GM23338 (cell line): ENCODE measurements around the gene RIBC2. TPM values are rescaled to one million over a fixed set of nuclear protein-coding genes. Genes with fewer than 3 reads are reported as not detected.

Source experiments
- ATAC-seq: fragments of 200-7000 bp; cut with Tn5 transposase; 3 replicates; pipeline ENCODE4 v1.9.1; 2020
- DNase-seq: peaks from one replicate; pipeline ENCODE4 v3.0.0-alpha.2; 2015; ENCODE audit warnings: low spot score
- H2AFZ ChIP-seq: fragments of 200-600 bp; sonication (generic); 2 replicates; pipeline ENCODE4 v1.8.0; 2016; ENCODE audit warnings: antibody characterized with exemption, mild to moderate bottlenecking, moderate library complexity
- H3F3A ChIP-seq: fragments of 200-600 bp; sonication (generic); replicated peaks from 2 replicates; pipeline ENCODE4 v1.8.0; 2017; ENCODE audit warnings: antibody characterized with exemption, mixed run types, low read depth
- H3K27ac ChIP-seq: fragments of 200-600 bp; sonication (generic); 2 replicates; pipeline ENCODE4 v1.6.1; 2016; ENCODE audit warnings: low read depth
- H3K27me3 ChIP-seq: fragments of 200-600 bp; sonication (generic); 2 replicates; pipeline ENCODE4 v1.8.0; 2016; ENCODE audit warnings: mild to moderate bottlenecking, mixed run types, moderate library complexity; ENCODE audit not compliant: insufficient read depth
- H3K36me3 ChIP-seq: fragments of 200-600 bp; sonication (generic); 2 replicates; pipeline ENCODE4 v1.8.0; 2016; ENCODE audit warnings: mild to moderate bottlenecking; ENCODE audit not compliant: insufficient read depth
- H3K4me1 ChIP-seq: fragments of 200-600 bp; sonication (generic); 2 replicates; pipeline ENCODE4 v1.8.0; 2016; ENCODE audit warnings: mild to moderate bottlenecking, moderate library complexity; ENCODE audit not compliant: insufficient read depth
- H3K4me2 ChIP-seq: fragments of 200-600 bp; sonication (generic); 2 replicates; pipeline ENCODE4 v1.7.1; 2017; ENCODE audit warnings: mixed run types
- H3K4me3 ChIP-seq: fragments of 200-600 bp; sonication (generic); 2 replicates; pipeline ENCODE4 v1.6.1; 2016; ENCODE audit warnings: mixed run types
- H3K79me2 ChIP-seq: fragments of 200-600 bp; sonication (generic); replicated peaks from 2 replicates; pipeline ENCODE4 v1.8.0; 2017; ENCODE audit warnings: mild to moderate bottlenecking; ENCODE audit not compliant: insufficient read depth
- H3K9me2 ChIP-seq: fragments of 200-600 bp; sonication (generic); 2 replicates; pipeline ENCODE4 v1.8.0; 2017; ENCODE audit not compliant: insufficient read depth
- H4K20me1 ChIP-seq: fragments of 200-600 bp; sonication (generic); replicated peaks from 2 replicates; pipeline ENCODE4 v1.8.0; 2017; ENCODE audit warnings: mild to moderate bottlenecking; ENCODE audit not compliant: insufficient read depth
- H3K27ac Mint-ChIP-seq: 2 replicates; pipeline ENCODE4 v1.8.0; 2020; ENCODE audit warnings: inconsistent platforms, mild to moderate bottlenecking, moderate library complexity, mixed read lengths
- H3K27me3 Mint-ChIP-seq: 3 replicates; pipeline ENCODE4 v1.8.0; 2022; ENCODE audit warnings: low read depth, mild to moderate bottlenecking, moderate library complexity, mixed read lengths, inconsistent platforms; ENCODE audit not compliant: insufficient read depth, poor library complexity
- H3K36me3 Mint-ChIP-seq: 3 replicates; pipeline ENCODE4 v1.8.0; 2021; ENCODE audit warnings: low read depth, mild to moderate bottlenecking, inconsistent platforms, moderate library complexity, mixed read lengths
- H3K4me1 Mint-ChIP-seq: 3 replicates; pipeline ENCODE4 v1.8.0; 2020; ENCODE audit warnings: mild to moderate bottlenecking, inconsistent platforms, mixed read lengths
- H3K4me3 Mint-ChIP-seq: 3 replicates; pipeline ENCODE4 v1.8.0; 2021; ENCODE audit warnings: moderate library complexity, mild to moderate bottlenecking, inconsistent platforms, mixed read lengths
- H3K9me3 Mint-ChIP-seq: 3 replicates; pipeline ENCODE4 v1.8.0; 2020; ENCODE audit warnings: moderate library complexity, mild to moderate bottlenecking, inconsistent platforms, mixed read lengths
- EZH2 ChIP-seq: fragments of 200-600 bp; sonication (generic); IDR thresholded peaks from one replicate; pipeline ENCODE4 v1.8.0; 2017; ENCODE audit warnings: antibody characterized with exemption, mild to moderate bottlenecking, low read depth; ENCODE audit not compliant: unreplicated experiment
- EZH2phosphoT487 ChIP-seq: fragments of 200-600 bp; sonication (generic); IDR thresholded peaks from one replicate; pipeline ENCODE4 v1.8.1; 2018; ENCODE audit warnings: antibody characterized with exemption; ENCODE audit not compliant: unreplicated experiment
- JUNB ChIP-seq: IDR thresholded peaks from one replicate; pipeline ENCODE4 v1.6.1; 2016; ENCODE audit warnings: antibody characterized with exemption; ENCODE audit not compliant: unreplicated experiment
- NANOG ChIP-seq: IDR thresholded peaks from 2 replicates; pipeline ENCODE4 v1.6.1; 2016; ENCODE audit warnings: antibody characterized with exemption, borderline replicate concordance
- POLR2AphosphoS5 ChIP-seq: IDR thresholded peaks from 2 replicates; pipeline ENCODE4 v1.6.1; 2016; ENCODE audit warnings: antibody characterized with exemption, low read depth
- polyA plus RNA-seq: library from polyadenylated mRNA; unstranded; fragments of >200 nt; fragmentation: Nextera tagmentation; extraction: Ambion mirVana; gene quantifications from 2 replicates; pipeline ENCODE4 v1.2.1, GENCODE V29; 2016
- total RNA-seq: library from RNA; depleted of rRNA; stranded (reverse); fragments of >200 nt; shearing (Covaris generic); gene quantifications from 2 replicates; pipeline ENCODE4 v1.2.3, GENCODE V29; 2014
- TF ChIP-seq, protein P1 (sequence below): IDR thresholded peaks from one replicate; pipeline ENCODE4 v1.6.1; 2018; ENCODE audit warnings: antibody characterized with exemption; ENCODE audit not compliant: unreplicated experiment
- TF ChIP-seq, protein P2 (sequence below): IDR thresholded peaks from 2 replicates; pipeline ENCODE4 v1.6.1; 2016; ENCODE audit warnings: antibody characterized with exemption
- TF ChIP-seq, protein P3 (sequence below), 2 experiments: fragments of 200-600 bp in 1 of 2; sonication (generic) in 1 of 2; conservative IDR thresholded peaks; 2 replicates each; pipeline versions ENCODE4 v1.5.1 to v1.6.1; 2016 to 2017; ENCODE audit warnings: antibody characterized with exemption in 2 of 2, low read depth in 2 of 2, mild to moderate bottlenecking in 2 of 2, moderate library complexity in 1 of 2
- TF ChIP-seq, protein P4 (sequence below): fragments of 250-450 bp; sonication (Bioruptor Pico); IDR thresholded peaks from 2 replicates; pipeline ENCODE4 v1.5.0; 2020; ENCODE audit warnings: mild to moderate bottlenecking, moderate library complexity

Gene RIBC2
- total and polyA plus RNA-seq, 2 experiments from 2014 or later = 2.2 to 2.8 TPM

DNA sequence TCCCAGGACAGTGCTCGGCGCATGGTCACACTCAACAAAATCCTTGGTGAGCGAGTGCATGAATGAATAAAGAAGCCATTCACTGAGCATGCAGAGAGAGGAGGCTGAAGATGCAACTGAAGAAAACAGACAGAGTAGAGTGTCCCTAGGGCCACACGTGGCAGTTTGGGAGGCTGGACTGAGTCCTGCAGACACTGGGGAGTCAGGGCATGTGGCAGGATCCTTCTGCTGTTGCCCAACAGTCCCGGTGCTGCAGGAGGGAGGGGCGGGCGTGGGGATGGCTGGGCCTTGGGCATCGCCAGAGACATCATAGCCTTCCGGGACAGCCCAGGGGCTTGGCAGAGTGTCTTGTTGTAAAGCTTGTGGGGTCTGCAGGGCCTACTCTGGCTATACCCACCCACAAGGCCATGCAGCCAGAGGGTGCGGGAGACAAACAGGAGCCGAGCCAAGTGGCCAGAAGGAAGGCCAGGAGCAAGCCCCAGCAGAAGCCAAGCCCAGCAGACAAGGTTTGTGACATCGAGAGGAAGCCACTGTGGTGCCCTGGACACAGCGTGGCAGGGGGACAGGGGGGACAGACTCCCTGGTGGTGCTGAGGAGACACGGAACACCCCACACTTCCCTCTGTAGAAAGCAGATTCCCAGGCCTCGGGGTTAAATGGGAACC lies 62.5 kb downstream of the RIBC2 start:
- Histone ChIP-seq H2AFZ (peak overlapping the region; percentile 80; the same call in 1 of the 2 replicates), H3K27me3 (no peaks in the 10 kb centered on the region), H3K9me2 (no peaks in the 10 kb centered on the region), H3K4me2 (no peak overlapping the region), H3K4me3 (no peak overlapping the region), H4K20me1 (no peaks in the 10 kb centered on the region), H3F3A (no peaks in the 10 kb centered on the region), H3K27ac (no peak overlapping the region), H3K79me2 (no peaks in the 10 kb centered on the region), H3K4me1 (peaks cover 5% of the 10 kb centered on the region; the same call in 1 of the 2 replicates), H3K36me3 (no peaks in the 10 kb centered on the region)
- peaks cover 4% of the 10 kb centered on the region for H3K4me1 Mint-ChIP-seq
- peaks cover 9% of the 10 kb centered on the region for H3K27me3 Mint-ChIP-seq
- H3K27ac Mint-ChIP-seq = no peak overlapping the region
- H3K4me3 Mint-ChIP-seq = no peak overlapping the region
- no peaks in the 10 kb centered on the region for H3K36me3 Mint-ChIP-seq
- H3K9me3 Mint-ChIP-seq = 0 out of 3 replicates have a peak, but pooled peaks cover 2% of the 10 kb centered on the region
- TF ChIP-seq NANOG = no peak
- TF ChIP-seq, protein P1, sequence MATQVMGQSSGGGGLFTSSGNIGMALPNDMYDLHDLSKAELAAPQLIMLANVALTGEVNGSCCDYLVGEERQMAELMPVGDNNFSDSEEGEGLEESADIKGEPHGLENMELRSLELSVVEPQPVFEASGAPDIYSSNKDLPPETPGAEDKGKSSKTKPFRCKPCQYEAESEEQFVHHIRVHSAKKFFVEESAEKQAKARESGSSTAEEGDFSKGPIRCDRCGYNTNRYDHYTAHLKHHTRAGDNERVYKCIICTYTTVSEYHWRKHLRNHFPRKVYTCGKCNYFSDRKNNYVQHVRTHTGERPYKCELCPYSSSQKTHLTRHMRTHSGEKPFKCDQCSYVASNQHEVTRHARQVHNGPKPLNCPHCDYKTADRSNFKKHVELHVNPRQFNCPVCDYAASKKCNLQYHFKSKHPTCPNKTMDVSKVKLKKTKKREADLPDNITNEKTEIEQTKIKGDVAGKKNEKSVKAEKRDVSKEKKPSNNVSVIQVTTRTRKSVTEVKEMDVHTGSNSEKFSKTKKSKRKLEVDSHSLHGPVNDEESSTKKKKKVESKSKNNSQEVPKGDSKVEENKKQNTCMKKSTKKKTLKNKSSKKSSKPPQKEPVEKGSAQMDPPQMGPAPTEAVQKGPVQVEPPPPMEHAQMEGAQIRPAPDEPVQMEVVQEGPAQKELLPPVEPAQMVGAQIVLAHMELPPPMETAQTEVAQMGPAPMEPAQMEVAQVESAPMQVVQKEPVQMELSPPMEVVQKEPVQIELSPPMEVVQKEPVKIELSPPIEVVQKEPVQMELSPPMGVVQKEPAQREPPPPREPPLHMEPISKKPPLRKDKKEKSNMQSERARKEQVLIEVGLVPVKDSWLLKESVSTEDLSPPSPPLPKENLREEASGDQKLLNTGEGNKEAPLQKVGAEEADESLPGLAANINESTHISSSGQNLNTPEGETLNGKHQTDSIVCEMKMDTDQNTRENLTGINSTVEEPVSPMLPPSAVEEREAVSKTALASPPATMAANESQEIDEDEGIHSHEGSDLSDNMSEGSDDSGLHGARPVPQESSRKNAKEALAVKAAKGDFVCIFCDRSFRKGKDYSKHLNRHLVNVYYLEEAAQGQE = no peak
- no peak for TF ChIP-seq POLR2AphosphoS5
- no peak for TF ChIP-seq EZH2
- TF ChIP-seq, protein P2, sequence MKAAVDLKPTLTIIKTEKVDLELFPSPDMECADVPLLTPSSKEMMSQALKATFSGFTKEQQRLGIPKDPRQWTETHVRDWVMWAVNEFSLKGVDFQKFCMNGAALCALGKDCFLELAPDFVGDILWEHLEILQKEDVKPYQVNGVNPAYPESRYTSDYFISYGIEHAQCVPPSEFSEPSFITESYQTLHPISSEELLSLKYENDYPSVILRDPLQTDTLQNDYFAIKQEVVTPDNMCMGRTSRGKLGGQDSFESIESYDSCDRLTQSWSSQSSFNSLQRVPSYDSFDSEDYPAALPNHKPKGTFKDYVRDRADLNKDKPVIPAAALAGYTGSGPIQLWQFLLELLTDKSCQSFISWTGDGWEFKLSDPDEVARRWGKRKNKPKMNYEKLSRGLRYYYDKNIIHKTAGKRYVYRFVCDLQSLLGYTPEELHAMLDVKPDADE = no peak
- TF ChIP-seq, protein P3, sequence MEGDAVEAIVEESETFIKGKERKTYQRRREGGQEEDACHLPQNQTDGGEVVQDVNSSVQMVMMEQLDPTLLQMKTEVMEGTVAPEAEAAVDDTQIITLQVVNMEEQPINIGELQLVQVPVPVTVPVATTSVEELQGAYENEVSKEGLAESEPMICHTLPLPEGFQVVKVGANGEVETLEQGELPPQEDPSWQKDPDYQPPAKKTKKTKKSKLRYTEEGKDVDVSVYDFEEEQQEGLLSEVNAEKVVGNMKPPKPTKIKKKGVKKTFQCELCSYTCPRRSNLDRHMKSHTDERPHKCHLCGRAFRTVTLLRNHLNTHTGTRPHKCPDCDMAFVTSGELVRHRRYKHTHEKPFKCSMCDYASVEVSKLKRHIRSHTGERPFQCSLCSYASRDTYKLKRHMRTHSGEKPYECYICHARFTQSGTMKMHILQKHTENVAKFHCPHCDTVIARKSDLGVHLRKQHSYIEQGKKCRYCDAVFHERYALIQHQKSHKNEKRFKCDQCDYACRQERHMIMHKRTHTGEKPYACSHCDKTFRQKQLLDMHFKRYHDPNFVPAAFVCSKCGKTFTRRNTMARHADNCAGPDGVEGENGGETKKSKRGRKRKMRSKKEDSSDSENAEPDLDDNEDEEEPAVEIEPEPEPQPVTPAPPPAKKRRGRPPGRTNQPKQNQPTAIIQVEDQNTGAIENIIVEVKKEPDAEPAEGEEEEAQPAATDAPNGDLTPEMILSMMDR (conservative IDR thresholded peaks at IDR 0.05; ENCODE audit: low read depth in 2 of 2) = no peak
- no peak for TF ChIP-seq JUNB
- TF ChIP-seq, protein P4, sequence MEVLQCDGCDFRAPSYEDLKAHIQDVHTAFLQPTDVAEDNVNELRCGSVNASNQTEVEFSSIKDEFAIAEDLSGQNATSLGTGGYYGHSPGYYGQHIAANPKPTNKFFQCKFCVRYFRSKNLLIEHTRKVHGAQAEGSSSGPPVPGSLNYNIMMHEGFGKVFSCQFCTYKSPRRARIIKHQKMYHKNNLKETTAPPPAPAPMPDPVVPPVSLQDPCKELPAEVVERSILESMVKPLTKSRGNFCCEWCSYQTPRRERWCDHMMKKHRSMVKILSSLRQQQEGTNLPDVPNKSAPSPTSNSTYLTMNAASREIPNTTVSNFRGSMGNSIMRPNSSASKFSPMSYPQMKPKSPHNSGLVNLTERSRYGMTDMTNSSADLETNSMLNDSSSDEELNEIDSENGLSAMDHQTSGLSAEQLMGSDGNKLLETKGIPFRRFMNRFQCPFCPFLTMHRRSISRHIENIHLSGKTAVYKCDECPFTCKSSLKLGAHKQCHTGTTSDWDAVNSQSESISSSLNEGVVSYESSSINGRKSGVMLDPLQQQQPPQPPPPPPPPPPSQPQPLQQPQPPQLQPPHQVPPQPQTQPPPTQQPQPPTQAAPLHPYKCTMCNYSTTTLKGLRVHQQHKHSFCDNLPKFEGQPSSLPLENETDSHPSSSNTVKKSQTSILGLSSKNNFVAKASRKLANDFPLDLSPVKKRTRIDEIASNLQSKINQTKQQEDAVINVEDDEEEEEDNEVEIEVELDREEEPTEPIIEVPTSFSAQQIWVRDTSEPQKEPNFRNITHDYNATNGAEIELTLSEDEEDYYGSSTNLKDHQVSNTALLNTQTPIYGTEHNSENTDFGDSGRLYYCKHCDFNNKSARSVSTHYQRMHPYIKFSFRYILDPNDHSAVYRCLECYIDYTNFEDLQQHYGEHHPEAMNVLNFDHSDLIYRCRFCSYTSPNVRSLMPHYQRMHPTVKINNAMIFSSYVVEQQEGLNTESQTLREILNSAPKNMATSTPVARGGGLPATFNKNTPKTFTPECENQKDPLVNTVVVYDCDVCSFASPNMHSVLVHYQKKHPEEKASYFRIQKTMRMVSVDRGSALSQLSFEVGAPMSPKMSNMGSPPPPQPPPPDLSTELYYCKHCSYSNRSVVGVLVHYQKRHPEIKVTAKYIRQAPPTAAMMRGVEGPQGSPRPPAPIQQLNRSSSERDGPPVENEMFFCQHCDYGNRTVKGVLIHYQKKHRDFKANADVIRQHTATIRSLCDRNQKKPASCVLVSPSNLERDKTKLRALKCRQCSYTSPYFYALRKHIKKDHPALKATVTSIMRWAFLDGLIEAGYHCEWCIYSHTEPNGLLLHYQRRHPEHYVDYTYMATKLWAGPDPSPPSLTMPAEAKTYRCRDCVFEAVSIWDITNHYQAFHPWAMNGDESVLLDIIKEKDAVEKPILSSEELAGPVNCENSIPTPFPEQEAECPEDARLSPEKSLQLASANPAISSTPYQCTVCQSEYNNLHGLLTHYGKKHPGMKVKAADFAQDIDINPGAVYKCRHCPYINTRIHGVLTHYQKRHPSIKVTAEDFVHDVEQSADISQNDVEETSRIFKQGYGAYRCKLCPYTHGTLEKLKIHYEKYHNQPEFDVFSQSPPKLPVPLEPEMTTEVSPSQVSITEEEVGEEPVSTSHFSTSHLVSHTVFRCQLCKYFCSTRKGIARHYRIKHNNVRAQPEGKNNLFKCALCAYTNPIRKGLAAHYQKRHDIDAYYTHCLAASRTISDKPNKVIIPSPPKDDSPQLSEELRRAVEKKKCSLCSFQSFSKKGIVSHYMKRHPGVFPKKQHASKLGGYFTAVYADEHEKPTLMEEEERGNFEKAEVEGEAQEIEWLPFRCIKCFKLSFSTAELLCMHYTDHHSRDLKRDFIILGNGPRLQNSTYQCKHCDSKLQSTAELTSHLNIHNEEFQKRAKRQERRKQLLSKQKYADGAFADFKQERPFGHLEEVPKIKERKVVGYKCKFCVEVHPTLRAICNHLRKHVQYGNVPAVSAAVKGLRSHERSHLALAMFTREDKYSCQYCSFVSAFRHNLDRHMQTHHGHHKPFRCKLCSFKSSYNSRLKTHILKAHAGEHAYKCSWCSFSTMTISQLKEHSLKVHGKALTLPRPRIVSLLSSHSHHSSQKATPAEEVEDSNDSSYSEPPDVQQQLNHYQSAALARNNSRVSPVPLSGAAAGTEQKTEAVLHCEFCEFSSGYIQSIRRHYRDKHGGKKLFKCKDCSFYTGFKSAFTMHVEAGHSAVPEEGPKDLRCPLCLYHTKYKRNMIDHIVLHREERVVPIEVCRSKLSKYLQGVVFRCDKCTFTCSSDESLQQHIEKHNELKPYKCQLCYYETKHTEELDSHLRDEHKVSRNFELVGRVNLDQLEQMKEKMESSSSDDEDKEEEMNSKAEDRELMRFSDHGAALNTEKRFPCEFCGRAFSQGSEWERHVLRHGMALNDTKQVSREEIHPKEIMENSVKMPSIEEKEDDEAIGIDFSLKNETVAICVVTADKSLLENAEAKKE (CRISPR knock-in tag) = no peak
- TF ChIP-seq EZH2phosphoT487 = no peak
- DNase-seq (no peak), ATAC-seq (no peak)
